Globus pallidus (tissue), 1 donor: ENCODE data around the gene TNFRSF18.

Source experiments
- DNase-seq: peaks from one replicate; pipeline ENCODE4 v3.0.0-alpha.2; 2015; ENCODE audit warnings: low spot score

The TNFRSF18 gene

DNA sequence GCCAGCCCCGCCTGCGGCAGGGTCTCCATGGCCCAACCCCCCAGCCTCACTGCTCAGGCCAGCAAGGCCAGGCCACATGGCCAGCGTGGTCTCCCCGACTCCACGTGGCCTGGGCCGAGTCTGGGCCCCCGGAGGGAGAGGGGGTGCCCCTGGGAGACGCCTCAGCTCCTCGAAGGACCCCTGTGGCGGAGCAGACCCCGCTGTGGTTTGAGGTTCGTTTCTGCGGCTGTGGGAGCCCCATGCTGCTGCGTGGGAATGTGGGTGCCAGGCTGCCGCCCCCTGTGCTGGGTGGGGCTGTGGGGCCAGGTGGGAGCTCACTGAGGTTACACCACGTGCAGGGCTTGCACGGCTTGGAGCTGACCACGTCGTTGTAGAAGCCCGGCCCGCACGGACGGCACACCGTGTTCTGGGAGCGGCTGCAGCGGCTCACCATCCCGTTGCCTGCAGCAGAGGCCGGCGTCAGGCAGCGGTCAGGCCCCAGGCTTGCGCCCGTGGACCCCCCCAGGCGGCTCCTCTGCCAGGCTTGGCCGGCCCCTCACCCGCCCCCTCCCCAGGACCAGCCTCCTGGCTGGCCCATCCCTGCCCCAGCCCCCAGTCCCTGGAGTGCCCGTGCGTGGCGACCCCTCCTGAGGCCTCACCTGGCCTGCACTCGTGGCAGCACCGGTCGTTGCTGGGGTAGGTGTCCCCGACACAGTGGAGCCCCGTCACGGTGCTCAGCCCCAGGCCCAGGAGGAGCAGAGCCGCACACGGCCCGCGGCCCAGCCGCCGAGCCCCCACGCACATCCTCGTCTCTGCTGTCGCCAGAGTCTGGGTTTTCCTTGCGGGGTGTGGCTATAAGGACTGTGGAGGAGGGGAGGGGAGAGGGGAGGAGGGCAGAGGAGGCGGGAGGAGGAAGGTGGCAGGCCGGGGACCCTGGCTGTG is 7.2 kb upstream of the TNFRSF18 start, which contains the start of gene TNFRSF4:
Gene TNFRSF4 (minus strand): TSS at position 809 of the 921 bp plus-strand sequence. CDS start 26 bp downstream, at position 783.
- DNase-seq, result no peak

DNA sequence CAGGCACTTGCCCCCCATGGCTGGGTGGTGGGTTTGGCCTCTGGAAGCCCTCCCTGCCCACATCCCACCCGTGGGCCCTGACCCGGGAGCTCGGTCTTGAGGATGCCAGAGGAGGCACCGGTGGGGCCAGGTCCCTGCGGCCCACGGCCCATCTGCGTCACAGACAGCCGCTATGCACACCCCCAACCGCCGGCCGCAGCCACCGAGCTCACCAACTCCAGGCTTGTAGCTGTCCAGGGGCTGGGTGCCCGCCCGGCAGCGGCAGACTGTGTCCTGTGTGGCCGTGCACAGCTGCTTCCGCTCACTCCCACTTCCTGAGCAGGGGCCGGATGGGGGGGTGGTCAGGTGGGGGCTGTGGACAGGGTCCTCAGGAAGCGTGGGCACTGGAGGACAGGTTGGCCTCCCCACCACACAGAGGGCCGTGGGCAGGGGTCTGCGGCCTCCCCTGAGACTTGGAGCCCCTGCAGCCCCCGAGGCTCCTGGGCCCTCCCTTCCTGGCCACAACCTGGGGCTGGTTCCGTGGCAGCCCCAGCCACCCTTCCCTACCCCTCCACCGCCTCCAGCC is 6.5 kb upstream of the TNFRSF18 start:
- no peak for DNase-seq

DNA sequence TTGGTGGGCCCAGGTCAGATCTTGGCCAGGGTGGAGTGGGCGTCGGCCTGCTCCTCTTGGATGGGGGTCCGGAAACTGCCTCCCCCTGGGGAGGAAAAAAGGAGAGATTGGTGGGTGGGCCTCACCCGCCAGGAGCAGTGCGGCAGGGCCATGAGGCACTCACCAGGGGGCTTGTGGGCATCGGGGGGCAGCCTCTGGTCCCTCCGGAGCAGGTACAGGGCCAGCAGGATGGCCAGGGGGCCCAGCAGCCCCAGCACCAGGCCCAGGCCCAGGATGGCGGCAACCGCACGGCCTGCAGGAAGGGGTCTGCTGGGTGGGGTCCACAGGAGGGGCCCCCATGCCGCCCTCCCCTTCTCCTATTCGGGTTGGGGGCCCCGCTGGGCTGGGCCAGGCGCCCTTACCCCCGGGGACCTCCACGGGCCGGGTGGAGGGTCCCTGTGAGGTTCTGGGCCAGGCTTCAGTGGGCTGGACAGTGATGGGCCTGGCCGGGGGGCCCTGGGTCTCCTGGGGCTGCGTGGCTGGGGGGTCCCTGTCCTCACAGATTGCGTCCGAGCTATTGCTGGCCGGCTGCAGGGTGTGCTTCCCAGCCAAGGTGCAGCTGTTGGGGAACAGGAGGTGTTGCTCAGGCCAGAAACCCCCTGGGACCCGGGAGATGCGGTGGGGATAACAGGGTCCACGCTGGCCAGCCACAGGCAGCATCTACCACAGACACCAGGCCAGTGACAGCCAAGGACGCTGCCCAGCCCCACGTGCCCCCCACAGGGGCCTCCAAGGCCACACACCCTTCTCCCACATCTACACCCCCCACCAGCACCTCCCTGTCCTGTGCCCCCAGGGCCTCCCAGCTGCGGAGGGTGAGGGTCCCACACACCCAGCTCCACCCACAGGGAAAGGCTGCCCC is 5.4 kb upstream of the TNFRSF18 start:
- no peak for DNase-seq

DNA sequence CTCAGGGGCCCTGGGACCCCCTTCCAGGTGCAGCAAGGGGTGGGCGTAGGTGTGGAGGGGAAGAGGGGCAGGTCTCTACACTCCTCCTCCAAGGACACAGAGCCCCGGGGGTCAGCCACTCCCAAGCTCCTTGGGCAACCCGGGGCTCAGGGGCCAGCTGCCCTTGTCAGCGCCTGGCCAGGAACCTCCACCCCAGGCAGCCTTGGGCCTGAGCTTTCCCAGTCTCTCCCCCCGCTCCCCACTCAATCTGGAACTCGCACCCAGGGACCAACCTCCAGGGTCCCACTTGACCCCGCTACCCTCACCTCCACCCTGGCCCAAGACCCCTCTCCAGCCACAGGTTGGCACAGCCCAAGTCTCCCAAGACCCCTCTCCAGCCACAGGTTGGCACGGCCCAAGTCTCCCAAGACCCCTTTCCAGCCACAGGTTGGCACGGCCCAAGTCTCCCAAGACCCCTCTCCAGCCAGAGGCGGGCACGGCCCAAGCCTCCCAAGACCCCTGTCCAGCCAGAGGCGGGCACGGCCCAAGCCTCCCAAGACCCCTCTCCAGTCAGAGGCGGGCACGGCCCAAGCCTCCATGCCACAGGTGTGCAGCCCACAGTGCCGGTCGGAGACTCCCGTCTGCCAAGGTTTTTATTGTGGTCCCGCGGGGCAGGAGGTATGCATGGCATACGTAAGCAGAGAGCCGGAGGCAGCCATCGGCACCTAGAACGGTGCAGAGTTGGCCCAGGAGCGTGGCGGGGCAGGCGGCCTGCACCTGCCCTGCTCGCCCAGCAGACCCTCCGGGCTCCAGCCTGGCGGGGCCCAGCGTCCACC is 4.5 kb upstream of the TNFRSF18 start:
- DNase-seq, result no peak

DNA sequence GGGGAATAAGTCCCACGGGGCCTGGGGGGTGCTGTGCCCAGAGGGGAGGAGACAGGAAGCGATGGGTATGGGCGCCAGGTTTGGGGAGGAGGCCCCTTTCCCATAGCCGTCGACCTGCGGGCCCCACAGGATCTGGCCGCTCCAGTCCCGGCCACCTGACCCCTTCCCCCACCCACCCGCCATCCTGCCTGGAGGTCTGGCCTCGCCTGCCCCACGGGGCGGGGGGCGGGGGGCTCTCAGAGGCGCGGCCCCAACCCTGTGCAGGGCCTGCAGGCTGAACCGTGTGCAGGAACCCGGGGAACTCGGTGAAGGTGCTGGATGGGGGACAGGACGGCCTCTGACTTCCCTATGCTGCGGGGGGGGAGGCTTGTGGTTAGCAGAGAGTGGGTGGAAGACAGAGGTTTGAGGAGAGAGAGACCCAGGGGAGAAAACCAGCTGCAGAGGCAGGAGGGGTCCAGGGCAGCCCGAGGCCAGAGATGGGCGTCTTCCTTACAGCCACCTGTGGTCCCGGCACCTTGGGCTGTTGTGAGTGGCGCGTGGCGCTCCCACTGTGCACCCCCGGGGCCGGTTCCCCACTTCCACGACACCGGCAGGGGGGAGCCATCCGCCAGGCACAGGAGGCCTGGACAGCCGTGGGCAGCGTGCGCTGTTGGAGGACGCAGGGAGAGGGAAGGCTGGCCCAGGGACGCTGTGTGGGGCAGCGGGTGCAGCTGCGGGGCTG is 2.5 kb upstream of the TNFRSF18 start:
- no peak for DNase-seq

DNA sequence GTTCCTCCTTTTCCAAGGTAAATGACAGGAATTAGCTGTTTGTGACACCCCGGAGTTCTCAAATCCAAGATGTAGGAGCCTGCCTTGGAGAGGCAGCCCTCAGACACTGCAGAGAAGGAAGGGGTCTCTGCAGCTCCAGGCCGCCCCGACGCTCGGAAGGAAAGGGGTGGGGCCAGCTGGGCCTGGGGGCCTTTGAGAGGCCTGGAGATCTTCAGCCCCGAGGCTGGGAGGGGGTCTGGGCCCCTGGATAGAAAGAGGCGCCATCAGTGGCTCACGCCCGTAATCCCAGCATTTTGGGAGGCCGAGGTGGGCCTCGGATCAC is 1.1 kb upstream of the TNFRSF18 start:
- no peak for DNase-seq

DNA sequence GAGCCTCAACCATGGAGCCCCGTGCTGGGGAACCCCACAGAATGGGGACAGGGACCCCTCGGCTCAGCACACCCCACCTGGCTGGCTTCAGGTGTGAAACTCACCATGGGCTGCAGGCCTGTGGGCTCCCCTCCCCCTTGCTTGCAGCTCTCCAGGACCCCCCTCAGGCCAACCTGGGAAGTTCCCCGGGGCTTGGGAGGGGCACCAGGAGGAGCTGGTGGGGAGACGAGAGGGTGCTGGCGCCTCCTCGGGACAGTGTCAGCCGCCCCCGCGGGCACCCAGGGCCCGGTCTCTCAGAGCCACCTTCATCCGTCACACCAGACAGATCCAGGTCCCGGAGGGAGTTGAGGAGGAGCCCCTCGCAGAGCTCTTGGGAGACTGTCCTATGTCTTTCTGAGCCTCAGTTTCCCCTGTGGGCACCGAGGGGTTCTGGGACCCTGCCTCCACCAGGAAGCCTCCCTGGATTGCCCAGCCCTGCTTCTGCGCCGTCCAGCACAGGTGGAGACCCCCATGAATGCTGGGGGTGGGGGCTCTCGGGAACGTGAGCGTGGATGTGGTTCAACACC is 657 bp upstream of the TNFRSF18 start:
- DNase-seq, result no peak

DNA sequence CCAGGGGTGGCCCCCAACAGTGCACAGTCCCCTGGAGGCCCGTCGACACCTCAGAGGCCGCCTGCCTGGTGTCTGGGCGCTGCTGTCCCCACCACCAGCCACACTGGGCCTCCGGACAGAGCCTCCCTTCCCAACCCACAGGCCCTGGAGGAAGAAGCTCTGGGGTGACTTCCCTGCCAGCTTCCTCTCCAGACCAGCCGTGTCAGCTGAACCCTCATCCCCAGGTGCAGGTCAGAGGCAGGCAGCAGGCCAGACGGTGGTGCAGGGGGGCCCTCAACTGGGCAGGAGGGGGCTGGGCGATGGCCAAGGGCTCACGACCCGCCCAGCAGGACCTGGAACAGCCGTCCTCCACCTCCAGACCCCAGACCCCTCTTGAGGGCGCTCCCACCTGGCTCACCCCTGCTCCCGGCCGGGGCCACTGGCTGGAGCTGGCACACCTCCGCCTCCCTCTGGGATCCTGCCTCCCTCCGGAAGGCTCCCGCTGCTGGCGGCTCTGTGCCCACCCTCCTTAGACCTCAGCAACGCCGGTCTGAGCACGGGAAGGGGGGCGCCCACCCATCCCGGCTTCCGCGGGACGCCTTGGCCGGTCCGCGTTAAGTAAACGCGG is 520 bp downstream of the TNFRSF18 start:
- no peak for DNase-seq

DNA sequence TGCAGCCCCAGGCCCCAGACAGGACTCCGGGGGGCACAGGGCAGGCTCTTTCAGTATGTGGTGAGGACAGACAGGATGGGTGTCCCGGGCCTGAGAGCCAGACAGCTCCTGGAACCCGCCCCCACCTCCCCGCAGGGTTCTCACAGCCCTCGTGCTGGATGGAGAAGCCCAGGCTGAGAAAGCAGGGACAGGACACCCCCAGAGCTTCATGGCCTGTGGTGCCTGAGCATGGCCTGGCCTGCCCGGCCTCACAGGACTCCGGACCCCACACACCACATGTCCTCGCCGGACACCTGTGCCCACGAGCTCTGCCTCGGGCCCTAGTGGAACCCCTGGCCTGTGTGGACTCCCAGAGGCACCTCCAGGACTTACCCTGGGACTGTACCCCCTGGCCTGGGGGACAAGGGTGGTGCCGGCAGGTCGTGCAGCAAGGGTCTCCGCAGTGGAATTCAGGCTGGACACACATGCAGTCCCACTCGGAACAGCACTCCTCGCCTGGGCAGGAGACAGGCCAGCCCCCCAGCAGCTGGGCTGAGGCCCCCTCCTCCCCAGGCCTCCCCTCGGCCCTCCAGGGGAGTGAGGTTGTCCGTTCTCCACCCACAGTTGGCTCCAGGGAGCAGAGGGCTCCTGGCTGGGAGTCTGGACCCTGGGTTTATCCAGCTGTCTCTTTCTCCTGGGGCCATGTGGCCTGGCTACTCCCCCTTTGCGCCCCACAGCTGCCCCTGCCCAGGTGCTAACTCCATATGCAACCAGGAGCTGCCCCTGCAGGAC is 1.2 kb downstream of the TNFRSF18 start:
- DNase-seq, result no peak

DNA sequence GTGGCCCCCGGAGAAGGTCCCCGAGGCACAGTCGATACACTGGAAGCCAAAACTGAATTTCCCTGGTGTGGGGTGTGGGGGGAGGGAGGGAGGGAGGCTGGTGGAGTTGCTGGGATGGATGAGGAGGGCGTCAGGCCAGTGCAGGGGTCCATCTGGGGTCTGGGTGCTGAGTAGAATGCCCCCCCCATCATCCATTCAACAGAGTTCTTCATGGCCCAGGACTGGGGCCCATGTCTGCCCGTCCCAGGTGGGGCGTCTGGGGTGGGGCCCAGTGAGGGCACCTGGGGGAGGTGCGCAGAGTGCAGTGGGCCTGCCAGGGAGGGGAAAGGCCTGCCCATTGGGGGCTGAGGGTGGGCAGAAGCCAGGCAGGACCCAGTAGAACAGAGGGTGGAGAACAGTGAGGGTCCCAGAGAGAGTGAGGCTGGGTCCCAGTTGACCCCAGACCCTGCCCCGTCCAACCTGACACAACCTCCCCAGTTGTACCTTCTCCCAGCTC is 1.9 kb downstream of the TNFRSF18 start:
- no peak for DNase-seq

DNA sequence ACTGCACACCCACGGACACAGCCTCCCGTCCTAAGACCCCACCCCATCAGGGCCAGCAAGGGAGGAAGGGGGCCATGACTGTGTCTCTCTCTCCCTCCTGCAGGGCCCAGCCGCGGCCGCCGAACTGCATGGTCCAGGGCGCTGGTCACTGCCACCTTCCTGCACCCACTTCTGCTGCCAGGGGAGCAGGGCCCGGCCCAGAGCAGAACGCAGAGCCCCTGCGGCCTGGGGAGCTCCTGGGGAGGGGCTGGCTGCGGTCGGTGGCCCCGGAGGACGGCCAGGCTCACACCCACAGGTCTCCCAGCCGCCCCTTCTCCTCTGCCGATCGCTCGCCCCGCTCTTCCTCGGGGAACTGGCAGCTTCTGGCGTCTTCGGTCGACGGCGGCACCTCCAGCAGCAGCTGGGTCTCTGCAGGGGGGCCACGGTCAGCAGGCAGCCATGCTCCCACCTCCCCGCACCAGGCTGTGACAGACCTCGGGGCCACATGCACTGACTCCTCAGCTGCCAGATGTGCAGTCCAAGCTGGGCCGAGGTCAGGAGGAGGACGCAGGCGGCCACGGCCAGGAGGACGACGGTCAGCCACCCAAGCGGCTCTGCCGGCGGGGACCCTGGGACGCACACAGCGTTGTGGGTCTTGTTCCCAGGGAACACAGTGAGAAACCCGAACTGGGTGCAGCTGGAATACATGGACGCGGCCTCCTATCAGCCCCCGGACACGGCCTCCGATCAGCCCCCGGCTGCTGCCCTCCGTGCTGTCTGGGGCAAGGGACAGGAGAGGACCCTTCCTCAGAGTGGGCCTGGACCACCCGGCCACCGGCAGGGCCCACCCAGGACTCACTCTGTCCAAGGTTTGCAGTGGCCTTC is 2.6 kb downstream of the TNFRSF18 start:
- DNase-seq, result no peak

DNA sequence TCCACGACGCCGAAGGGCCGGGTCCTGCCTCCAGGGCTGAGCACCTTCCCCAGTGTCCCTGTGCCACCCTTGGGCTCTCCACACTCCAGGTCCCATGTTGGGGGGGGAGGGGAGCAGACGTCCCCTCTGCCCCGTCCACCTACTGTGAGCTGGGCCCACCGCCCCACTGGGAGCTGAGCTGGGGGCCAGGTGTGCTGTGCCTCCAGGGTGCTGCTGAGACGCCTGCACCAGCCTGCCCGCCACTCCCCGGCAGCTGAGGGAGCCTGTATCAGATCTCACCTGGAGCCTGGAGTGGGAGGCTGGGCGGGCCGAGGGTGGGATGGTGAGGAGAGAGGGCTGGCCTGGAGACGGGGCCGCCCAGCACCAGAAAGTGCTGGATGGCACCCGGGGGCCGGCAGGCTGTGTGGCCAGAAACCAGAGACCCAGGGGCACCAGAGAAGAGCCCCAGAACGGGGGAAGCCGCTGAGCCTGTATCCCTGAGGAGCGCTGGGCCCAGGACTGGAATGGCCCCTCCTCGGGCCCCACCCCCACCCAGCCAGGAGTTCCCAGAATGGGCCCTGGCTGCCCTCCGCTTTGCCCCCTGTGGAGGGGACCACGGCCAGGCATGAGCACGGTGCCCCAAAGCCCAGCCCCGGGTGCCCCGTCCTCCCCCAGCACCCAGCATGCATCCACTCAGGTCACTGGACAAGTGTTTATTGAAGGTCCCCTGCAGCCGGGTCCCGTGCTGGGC is 3.4 kb downstream of the TNFRSF18 start:
- no peak for DNase-seq

DNA sequence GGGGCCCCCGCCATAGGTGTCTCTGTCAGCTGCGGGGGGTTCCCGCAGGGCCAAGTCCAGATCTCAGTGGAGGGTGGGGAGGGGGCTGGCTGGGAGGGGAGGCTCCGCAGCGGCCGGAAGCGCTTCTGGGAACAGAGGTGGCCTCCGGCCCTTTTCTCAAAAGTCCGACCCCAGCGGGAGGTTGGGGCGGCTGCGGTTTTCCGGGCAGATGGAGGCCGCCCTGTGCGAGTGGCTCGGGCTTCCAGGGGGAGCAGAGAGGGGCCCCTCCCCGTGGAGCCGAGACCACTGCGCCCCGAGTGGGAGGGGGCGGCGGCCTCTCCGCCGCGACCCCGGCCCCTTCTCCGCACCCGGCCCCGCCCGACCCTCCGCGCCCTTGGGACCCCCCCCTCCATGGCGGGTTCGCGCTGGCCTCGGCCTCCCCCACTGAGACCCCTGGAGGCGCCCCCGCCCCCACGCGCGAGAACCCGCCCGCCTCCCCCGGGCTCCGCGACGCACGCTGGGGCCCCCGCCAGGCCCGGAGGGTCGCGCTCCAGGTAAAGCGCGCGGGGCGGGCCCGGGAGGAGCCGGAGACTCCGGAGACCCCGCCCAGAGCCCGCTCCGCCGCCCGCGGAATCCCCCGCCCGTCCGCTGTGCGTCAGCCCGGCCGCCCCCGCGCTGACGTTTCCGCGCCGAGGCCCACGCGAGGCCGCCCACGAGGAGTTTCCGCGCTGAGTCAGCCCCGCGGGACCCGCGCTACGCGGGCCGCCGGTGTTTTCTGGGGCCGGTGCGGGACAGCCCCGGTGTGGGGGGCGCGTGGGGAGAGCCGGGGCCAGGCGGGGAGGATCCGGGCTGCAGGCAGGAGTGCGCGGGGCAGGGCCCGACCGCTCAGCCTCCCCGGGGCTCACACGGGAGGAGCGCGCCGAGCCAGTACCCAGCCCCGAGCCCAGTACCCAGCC is 5.2 kb downstream of the TNFRSF18 start:
- no peak for DNase-seq

DNA sequence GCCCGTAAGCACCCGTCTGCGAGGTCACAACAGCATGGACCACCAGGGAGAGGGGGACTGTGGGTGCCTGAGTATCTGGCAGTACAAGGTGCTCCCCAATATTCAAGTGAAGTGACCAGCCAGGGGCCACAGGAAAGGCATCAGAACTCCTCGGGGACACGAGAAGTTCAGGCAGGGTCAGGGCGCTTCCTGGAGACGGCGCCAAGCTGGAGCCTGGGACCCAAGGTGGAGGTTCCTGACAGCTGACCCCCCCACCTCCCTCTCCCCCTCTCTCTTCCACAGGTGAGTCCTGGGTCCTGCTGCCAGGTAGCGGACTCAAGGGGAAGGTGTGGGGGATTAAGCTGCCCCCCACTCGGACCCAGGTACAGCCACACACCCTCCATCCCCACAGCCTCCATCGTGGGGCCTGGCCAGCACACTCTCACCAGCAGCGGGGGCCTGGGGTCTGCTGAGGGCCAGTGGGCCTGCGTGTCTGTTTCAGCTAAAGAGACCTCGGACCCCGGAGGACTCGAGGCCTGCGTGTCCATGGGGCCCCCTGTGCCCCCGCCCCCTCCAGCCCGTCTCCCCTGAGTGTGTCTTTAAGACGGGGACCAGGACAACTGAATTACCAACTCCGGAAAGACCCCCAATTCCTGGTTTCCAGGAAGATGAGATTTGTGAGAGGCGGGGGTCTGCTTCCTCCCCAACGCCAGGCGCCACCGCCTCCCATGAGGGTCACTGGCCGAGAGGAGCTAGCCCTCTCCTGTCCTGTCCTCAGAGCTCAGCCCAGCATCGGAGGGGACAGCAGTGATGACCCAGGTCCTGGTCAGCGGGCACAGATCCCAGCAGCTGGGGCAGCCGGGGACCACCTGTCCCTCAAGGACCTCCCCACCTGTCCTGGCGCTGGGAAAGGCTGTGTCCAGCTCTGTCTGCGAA is 6.2 kb downstream of the TNFRSF18 start:
- DNase-seq, result no peak
